T-helper 1 cell treated with Interleukin-12 subunit alpha and Interleukin-12 subunit beta and Interleukin-4 antibody, amounts not matched to agents 30 ng/mL and 1 ng/mL, for 36 hours (primary cell): ENCODE measurements around the gene PPP1R15B. TPM values are rescaled to one million over a fixed set of nuclear protein-coding genes. Genes with fewer than 3 reads are reported as not detected.

ENCODE experiments used
- intact Hi-C: fragments of 100-400 bp; cut with micrococcal nuclease; formaldehyde crosslinking; loops from one replicate; pipeline ENCODE4 v1.15.1; 2024
- total RNA-seq: library from RNA; stranded (reverse); gene quantifications from 2 replicates; pipeline ENCODE4 v1.2.3, GENCODE V29; 2022

Gene PPP1R15B
- total RNA-seq, 1 donor from 2014 or later = 75.6 TPM

GRCh38 chr1:204373911-204374310, 37.7 kb downstream of the PPP1R15B start:
- intact Hi-C loops = no loop called here

GRCh38 chr1:204370176-204370575, 41.4 kb downstream of the PPP1R15B start:
- intact Hi-C loops = no loop called here

- intact Hi-C loops = no loop called here
These were observed 42.5 kb downstream of the PPP1R15B start for GRCh38 chr1:204368996-204369726.

GRCh38 chr1:204367956-204368355, 43.7 kb downstream of the PPP1R15B start:
- intact Hi-C loops = no loop called here

GRCh38 chr1:204367193-204367858, 44.3 kb downstream of the PPP1R15B start:
- intact Hi-C loops = no loop called here

GRCh38 chr1:204366759-204367158, 44.9 kb downstream of the PPP1R15B start:
- intact Hi-C loops = no loop called here

- intact Hi-C loops = loop anchor here (1.0 to 5.0 kb wide), 8 partner anchors 34 to 502 kb away; partner anchors contain the start of genes PIK3C2B and SNRPE
These were observed 48.1 kb downstream of the PPP1R15B start for GRCh38 chr1:204363335-204364114.

GRCh38 chr1:204362984-204363334, 48.7 kb downstream of the PPP1R15B start:
- intact Hi-C loops = loop anchor here (1.0 to 5.0 kb wide), 8 partner anchors 34 to 502 kb away; partner anchors contain the start of genes PIK3C2B and SNRPE

GRCh38 chr1:204361781-204362180, 49.8 kb downstream of the PPP1R15B start:
- intact Hi-C loops = loop anchor here (2.0 to 5.0 kb wide), 3 partner anchors 36 to 133 kb away; partner anchors contain the start of gene PIK3C2B

GRCh38 chr1:204361341-204361771, 50.3 kb downstream of the PPP1R15B start:
- intact Hi-C loops = loop anchor here (5.0 kb wide), 1 partner anchor 36 kb away; no protein-coding TSS in a partner anchor

- intact Hi-C loops = loop anchor here (5.0 kb wide), 1 partner anchor 37 kb away; no protein-coding TSS in a partner anchor
These were observed 51.3 kb downstream of the PPP1R15B start for GRCh38 chr1:204360314-204360713.

- intact Hi-C loops = loop anchor here (5.0 kb wide), 1 partner anchor 38 kb away; no protein-coding TSS in a partner anchor
These were observed 52.0 kb downstream of the PPP1R15B start, which contains the start of gene PLEKHA6 for GRCh38 chr1:204359474-204360255. TSS of gene PLEKHA6 (minus strand) at chr1:204359929. CDS start at chr1:204273727, 86,202 bp downstream.

- intact Hi-C loops = no loop called here
These were observed 52.5 kb downstream of the PPP1R15B start for GRCh38 chr1:204359131-204359473.

GRCh38 chr1:204358605-204359004, 53.0 kb downstream of the PPP1R15B start:
- intact Hi-C loops = no loop called here

GRCh38 chr1:204357551-204358490, 53.8 kb downstream of the PPP1R15B start:
- intact Hi-C loops = no loop called here

- intact Hi-C loops = no loop called here
These were observed 54.6 kb downstream of the PPP1R15B start for GRCh38 chr1:204356997-204357396.

GRCh38 chr1:204355913-204356312, 55.7 kb downstream of the PPP1R15B start:
- intact Hi-C loops = no loop called here

- intact Hi-C loops = no loop called here
These were observed 57.0 kb downstream of the PPP1R15B start for GRCh38 chr1:204354579-204354978.
